NCI-H446 treated with DMSO at 0.1 percent for 48 hours (cell line): Measurements from ENCODE around the gene KRTAP19-7.

Source experiments
- DNase-seq: peaks from one replicate; lab custom pipeline; 2025; lab: John Stamatoyannopoulos, UW

Gene KRTAP19-7, protein sequence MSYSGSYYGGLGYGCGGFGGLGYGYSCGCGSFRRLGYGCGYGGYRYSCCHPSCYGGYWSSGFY

DNA sequence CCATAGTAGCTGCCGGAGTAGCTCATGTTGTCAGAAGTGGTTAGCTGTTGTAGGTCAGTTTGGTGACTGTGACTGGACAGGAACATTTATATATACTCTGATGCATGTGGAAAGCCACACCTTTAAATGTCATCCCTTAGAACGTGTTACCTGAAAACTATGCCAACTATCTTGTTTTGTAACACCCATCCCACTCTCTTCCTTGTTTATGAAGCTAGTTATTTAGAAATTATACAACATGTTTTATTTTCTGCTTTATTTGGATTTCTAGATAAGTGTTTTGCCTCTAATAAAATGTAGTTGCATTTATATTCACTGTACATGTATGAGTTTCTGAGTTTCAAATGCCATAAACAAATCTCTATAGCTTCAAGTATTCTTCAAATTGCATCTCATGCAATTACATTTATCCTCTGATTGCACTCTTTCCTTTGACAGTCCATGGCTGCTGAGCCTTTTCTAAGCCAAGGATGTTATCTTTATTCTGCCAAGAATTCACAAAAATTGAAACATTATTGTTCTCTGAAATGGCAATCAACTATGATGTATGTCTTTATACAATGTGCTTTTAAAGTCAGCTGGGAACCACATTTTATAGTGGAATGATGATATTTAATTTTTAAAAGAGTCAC is at the start of gene KRTAP19-7:
KRTAP19-7 (minus strand) TSS at position 51 of the 632 bp plus-strand sequence; CDS start at position 26, 25 bp downstream.
- DNase-seq, result no peak

DNA sequence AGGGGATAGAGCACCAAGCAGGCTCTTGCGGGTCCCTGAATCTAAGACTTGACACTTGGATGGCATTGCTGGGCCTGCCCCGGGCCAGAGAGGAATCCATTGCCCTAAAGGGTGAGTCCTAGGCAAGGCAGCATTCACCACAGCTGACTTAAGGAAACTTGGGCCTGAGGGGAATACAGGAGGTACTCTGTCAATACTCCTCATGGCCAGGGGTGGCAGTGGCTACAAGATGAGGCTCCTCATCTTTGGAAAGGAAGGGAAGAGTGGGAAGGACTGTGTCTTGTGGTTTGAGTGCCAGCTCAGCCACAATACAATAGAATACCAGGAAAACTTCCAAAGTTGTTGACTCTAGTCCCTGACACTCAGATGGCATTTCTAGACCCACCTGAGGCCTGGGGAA is 44.9 kb upstream of the KRTAP19-7 start:
- DNase-seq, result no peak

DNA sequence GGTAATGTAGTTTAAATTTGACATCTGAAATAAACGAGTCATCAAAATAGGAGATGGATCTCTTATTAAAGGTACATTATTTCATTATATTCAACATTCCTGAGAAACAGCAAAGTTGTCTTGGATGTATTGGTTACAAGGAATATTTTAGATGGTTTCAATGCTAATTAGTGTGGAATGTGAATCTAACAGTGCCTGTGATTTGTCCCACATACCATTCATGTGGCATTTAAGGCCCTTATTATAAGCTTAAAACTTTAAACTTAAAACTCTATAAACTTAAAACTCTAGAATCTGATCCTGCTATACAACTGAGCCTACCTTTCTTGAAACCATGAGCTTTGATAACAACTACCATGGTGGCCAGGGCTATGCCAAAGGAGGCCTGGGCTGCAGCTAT is 39.7 kb upstream of the KRTAP19-7 start, which contains the start of gene KRTAP22-1:
KRTAP22-1 (plus strand) TSS at position 301 of the 400 bp plus-strand sequence.
- no peak for DNase-seq

DNA sequence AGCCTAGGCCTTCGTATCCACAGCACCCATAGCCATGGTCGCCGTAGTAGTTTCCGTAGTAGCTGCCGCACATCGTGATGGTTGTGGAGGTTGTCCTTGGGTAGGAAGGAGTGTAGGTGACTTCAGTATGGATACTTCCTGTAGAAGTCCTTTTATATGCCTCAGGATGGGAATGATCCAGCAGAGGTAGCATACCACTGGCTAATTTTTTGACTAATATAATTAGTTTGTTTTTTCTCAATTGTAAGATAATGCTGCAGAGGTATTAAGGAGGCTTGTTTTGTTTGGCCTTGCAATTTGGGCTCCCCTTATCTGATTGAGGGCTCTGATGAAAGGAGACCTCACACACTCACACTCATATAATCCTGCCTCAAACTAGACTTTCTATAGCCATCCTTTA is 37.7 kb upstream of the KRTAP19-7 start, which contains the start of gene KRTAP6-2:
KRTAP6-2 (minus strand) TSS at position 101 of the 400 bp plus-strand sequence; CDS start at position 73, 28 bp downstream.
- no peak for DNase-seq

DNA sequence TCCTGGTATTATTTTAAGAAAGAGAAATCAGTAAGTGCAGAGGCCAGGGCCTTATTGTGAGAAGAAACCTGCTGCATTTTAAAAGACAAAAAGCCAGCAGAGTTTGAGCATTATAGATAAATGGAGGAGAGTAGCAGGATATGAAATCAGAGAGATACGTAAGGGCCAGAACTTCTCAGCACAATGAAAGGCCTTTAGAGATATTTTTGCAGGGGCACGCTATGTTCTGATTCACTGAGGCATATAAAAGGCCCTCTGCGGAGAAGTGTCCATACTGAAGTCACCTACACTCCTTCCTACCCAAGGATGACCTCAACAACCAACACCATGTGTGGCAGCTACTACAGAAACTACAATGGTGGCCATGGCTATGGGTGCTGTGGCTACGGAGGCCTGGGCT is 31.0 kb upstream of the KRTAP19-7 start, which contains the start of gene KRTAP6-3:
KRTAP6-3 (plus strand) TSS at position 301 of the 400 bp plus-strand sequence; CDS start at position 307, 6 bp downstream.
- no peak for DNase-seq

DNA sequence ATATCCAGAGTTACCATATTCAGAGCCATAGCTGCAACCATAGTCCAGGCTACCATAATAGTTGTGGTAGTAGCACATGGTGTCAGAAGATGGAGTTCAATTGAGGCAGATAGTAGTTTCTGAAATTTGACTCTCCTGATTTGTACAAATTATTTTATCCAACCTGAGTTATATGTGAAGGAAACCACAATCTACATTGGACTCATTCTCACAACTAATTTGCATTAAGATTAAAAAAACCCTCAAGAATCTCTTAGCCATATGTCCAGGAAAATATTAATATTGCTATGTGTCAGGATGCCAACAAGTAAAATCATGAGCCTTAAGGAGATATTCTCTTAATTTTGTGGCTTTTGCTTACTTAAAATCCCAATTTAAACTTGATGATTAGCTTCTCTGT is 29.2 kb upstream of the KRTAP19-7 start, which contains the start of gene KRTAP22-2:
KRTAP22-2 (minus strand) TSS at position 101 of the 400 bp plus-strand sequence.
- DNase-seq, result no peak

DNA sequence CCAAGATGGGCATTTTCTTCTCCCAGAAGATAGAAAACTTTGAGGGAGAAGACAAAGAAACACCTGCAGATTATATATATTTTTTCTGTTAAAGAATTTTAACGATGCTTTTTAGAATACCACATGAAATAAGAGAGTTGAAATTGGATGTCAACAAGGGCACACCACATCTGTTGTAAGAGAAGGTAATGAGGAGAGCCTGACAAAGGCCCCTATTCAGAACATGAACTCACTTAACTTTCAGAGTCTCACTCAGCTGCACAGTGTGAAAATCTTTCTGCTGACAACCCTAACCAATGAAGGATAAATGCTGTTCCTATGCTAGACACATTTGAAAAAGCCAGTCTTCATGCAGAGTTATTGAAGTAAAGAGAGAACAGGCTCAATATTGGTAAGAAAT is 21.8 kb upstream of the KRTAP19-7 start:
- DNase-seq, result no peak

DNA sequence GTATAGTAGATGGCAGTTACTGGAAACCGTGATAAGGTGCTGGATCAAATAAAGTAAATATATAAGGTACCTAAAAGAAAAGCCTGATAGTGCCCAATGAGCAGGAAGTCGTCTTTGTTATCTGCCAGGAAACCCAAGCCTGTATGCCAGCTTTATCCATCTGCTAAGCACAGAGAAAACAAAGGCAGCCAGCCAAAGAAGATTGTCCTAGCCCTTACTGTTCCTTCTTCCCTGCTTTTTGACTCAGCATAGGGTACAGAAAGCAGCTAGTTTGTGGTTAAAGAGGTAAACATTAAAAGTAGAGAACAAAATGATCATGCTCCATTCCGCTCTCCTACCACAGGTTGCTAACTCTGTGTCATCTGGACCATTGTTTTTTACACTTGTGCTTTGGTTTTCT is 19.0 kb upstream of the KRTAP19-7 start:
- peak; percentile 62 for DNase-seq

DNA sequence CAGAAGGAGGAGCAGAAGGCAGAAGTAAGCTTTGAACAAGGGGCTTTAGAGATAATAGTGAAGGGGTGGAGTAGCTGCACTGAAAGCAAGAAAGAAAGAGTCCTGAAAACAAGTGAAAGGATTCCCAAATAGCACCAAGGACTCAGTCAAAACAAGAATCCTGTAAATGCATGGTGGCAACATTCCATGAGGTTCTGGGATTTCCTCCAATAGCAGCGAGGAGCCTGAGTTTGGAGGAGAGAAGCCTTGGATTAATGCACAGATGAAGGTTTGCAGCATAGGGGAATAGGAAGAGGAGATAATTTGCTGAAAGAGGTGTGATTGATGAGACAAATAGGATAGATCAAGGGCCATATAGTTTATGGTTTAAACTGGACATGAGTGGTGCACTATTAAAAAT is 18.2 kb upstream of the KRTAP19-7 start:
- DNase-seq, result peak; percentile 13

DNA sequence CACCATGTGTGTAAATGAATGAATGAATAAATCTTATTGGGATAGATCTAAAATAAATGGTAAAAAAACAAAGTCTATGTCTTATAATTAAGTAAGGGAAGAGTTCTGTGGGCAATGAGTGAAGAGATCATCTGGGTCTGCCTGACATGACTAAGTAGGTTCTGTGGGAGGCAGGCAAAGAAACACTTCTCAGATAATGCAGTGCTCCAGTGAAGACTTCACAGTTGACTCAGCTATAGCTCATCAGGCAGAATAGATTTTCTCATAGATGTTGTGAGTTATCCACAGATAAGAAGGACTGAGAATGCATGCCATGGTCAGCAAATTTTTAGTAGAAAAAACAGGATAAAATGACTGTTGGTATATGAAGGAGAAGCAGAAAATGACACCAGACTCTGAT is 16.7 kb upstream of the KRTAP19-7 start:
- no peak for DNase-seq

DNA sequence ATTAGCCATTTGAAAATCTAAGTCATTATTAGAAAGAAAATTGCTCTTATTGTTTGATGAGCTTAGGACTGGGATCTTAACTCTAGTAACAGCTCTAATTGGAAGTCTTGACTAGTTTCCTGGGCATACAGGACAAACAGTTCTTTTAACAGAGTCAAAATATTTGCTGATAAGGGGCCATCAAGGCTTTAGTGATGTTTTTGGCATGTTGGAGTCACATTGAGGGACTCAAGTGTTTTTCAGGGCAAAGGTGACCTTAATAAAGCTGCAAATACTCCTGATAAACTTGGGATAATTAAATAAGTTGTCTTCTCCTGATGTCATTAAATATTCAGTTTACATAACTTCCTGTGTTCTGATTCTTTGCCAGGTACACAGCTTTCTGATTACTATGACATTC is 6.5 kb upstream of the KRTAP19-7 start:
- no peak for DNase-seq

DNA sequence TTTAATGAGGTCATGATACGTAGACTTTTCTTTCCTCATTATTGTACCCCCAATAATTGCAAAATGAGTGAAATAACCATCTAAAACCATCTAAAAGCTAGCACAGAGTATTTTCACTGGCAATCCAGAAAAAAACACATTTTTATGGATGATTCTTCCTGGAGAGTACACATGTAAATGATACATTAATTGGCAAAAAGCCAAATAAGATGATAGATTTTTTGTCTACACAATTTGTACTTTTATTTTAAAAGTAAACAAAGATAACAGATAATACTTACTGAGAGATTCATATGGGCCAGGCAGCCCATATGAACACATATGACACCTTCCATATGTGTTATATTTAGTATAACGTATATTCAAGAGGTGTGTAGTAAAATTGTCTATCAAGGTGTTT is 2.5 kb upstream of the KRTAP19-7 start:
- DNase-seq, result no peak

DNA sequence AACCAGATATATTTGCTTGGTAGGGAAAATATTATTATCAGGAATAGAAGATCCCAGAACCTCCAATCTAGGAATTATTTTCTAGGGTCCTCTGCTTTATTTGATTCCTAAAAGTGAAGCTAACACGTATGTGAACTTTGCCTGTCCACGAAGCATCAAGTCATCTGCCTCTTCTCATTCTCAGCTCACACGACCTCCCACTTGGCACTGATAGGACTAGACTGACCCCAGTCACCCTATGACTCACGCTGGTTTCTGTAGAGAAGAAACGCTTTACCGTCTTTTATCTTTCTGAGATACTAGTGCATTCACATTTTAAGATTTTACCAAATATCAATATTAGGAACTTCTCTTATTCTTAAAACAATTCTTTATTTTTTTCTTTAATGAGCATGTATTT is 2.0 kb upstream of the KRTAP19-7 start:
- DNase-seq, result no peak

DNA sequence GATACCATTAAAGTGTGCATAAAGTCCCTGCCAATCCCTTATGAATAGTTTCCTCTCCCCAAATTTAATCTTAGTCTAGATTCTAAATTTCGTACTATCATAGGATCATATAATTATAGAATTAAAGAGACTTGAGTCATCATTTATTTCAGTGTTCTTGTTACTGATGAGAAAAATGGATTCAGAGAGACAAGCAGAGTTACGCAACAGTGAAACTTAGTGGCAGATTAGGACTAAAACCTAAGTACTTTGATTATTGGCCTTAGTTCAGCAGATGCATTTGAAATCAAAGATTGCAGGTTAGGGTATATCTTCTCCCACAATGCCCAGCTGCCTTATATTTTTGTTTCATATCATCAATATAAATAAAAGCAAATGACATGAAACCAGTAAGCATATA is 843 bp upstream of the KRTAP19-7 start:
- no peak for DNase-seq

DNA sequence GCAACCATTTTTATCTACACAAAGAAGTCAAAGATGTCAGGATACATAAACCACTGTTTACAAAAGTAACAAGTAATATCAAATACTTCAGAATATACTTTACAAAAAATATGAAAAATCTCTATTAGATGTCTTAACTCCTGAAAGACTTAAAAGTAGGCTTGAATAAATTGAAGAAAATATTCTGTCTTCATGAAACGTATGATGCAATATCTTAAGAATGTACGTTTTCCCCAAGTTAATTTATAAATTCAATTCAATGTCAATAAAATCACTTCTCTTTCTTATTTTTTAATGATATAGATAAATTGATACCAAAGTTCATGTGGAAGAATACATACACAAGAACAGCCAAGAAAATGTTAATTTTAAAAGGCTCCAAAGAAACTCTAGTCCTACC is 6.0 kb downstream of the KRTAP19-7 start:
- DNase-seq, result no peak

DNA sequence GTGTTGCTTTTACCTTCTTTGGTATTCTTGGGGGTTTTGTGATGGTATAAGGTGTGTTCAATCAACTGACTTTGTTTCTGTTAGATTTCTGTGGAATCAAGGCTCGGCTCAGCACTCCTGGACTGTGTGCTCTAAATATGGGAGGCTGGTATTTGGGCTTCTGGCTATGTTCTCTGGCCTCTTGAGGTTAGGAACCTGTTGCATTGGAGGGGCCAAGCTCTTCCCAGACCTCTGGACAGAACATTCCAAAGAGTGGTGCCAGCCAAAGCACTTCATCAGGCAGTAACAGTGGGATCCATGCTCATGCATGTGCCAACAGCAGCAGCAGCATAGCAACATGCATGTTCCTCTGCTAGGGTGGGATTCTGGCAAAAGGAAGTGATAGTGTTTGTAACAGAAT is 8.3 kb downstream of the KRTAP19-7 start:
- DNase-seq, result no peak

DNA sequence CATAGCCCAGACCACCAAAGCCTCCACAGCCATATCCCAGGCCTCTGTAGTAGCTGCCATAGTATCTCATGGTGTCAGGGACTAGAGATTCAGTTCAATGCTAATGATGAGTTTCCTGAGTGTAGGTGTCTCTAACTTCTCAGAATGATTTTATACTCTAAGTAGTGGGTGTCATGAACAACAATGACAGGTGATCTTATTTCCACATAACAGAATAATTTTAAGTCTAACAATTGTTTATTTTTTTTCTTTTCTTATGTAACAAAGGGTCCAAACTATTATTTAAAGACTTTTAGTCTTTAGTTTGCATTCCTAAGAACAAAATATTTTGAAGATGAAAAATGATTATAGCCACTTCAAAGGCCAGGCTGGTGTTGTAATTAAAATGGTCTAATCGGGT is 19.4 kb downstream of the KRTAP19-7 start, which contains the start of gene KRTAP19-6:
KRTAP19-6 (minus strand) TSS at position 101 of the 400 bp plus-strand sequence; CDS start at position 70, 31 bp downstream.
- no peak for DNase-seq

DNA sequence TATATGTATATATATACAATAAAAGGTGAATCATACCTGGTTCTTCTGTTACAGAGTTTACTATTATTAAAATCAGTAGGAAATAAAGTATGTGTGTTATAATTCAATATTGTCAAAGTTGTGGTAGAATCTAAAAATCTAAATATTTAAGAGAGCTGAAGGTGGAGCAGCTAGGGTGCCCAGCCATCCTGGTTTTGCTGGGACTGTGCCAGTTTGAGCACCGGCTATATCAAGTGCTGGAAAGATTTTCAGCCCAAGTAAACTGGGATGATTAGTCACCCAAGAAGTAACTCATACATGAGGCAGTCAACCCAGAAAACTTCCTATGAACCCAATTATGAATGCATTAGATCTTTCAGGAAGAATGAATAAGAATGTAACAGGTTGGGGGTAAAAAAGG is 42.2 kb downstream of the KRTAP19-7 start:
- no peak for DNase-seq

DNA sequence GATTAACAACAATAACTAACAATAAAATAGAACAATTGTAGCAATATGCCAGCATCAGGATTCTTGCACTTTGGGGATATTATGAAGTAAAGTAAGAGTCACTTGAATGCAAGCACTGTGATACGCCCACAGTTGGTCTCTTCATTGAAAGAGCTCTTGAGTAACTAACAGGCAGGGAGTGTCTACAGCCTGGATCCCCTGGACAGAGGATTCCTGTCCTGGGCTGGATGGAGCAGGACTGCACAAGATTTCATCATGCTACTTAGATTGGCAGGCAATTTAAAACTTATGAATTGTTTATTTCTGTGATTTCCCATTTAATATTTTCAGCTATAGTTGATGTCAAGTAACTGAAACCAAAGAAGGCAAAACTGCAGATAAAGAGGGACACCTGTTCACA is 45.4 kb downstream of the KRTAP19-7 start:
- DNase-seq, result no peak
